ENCODE measurements around the gene VIM.

Gene VIM

GRCh38 chr10:17215782-17216122 lies 12.3 kb upstream of the VIM start:
- H3K27me3 ChIP-seq: no peaks in the 10 kb centered on the region
- H3K4me3 ChIP-seq (ENCODE audit: low read depth in 1 of 2, low read length in 1 of 2): peak overlapping the region; percentile 48 to 50
- no peaks in the 10 kb centered on the region for H3K36me3 ChIP-seq
- peak overlapping the region; percentile 93 for H3K27ac ChIP-seq
- peaks cover 67 to 68% of the 10 kb centered on the region in 2 experiments for H3K4me1 ChIP-seq (ENCODE audit: control insufficient read depth in 1 of 2, insufficient read depth in 1 of 2, low read depth in 1 of 2, low read length in 1 of 2)
- no peaks in the 10 kb centered on the region for H3K9me3 ChIP-seq
- no peak for TF ChIP-seq CTCF (IDR thresholded peaks at IDR 0.05)

- H3K9me3 ChIP-seq: no peaks in the 10 kb centered on the region
- TF ChIP-seq CTCF (IDR thresholded peaks at IDR 0.05): peak; percentile 12
- no peaks in the 10 kb centered on the region for H3K36me3 ChIP-seq
- peak overlapping the region; percentile 48 to 50 for H3K4me3 ChIP-seq (ENCODE audit: low read depth in 1 of 2, low read length in 1 of 2)
- peak overlapping the region; percentile 93 for H3K27ac ChIP-seq
- no peaks in the 10 kb centered on the region for H3K27me3 ChIP-seq
- H3K4me1 ChIP-seq (ENCODE audit: control insufficient read depth in 1 of 2, insufficient read depth in 1 of 2, low read depth in 1 of 2, low read length in 1 of 2): peaks cover 67 to 68% of the 10 kb centered on the region in 2 experiments
Observed at GRCh38 chr10:17216217-17216900, 11.7 kb upstream of the VIM start.

GRCh38 chr10:17216901-17217395 lies 11.1 kb upstream of the VIM start:
- Histone ChIP-seq H3K4me3 (ENCODE audit: low read depth in 1 of 2, low read length in 1 of 2) (peak overlapping the region; percentile 48 to 50), H3K9me3 (no peaks in the 10 kb centered on the region), H3K27ac (peak overlapping the region; percentile 93), H3K36me3 (no peaks in the 10 kb centered on the region), H3K27me3 (no peaks in the 10 kb centered on the region), H3K4me1 (ENCODE audit: control insufficient read depth in 1 of 2, insufficient read depth in 1 of 2, low read depth in 1 of 2, low read length in 1 of 2) (peaks cover 64 to 65% of the 10 kb centered on the region in 2 experiments)
- no peak for TF ChIP-seq CTCF (IDR thresholded peaks at IDR 0.05)

- H3K27ac ChIP-seq: peak overlapping the region; percentile 93
- no peaks in the 10 kb centered on the region for H3K27me3 ChIP-seq
- peak overlapping the region in 1 of 2 experiments; percentile 50 for H3K4me3 ChIP-seq (ENCODE audit: low read depth in 1 of 2, low read length in 1 of 2)
- peaks cover 57% of the 10 kb centered on the region in 2 experiments for H3K4me1 ChIP-seq (ENCODE audit: control insufficient read depth in 1 of 2, insufficient read depth in 1 of 2, low read depth in 1 of 2, low read length in 1 of 2)
- TF ChIP-seq CTCF (IDR thresholded peaks at IDR 0.05): no peak
- H3K36me3 ChIP-seq: no peaks in the 10 kb centered on the region
- no peaks in the 10 kb centered on the region for H3K9me3 ChIP-seq
Observed at GRCh38 chr10:17217631-17218232, 10.3 kb upstream of the VIM start.

GRCh38 chr10:17219024-17219423 lies 9.0 kb upstream of the VIM start:
- H3K36me3 ChIP-seq: no peaks in the 10 kb centered on the region
- TF ChIP-seq CTCF (IDR thresholded peaks at IDR 0.05): no peak
- no peak overlapping the region for H3K4me3 ChIP-seq (ENCODE audit: low read depth in 1 of 2, low read length in 1 of 2)
- peaks cover 44% of the 10 kb centered on the region in 2 experiments for H3K4me1 ChIP-seq (ENCODE audit: control insufficient read depth in 1 of 2, insufficient read depth in 1 of 2, low read depth in 1 of 2, low read length in 1 of 2)
- H3K27me3 ChIP-seq: no peaks in the 10 kb centered on the region
- H3K9me3 ChIP-seq: no peaks in the 10 kb centered on the region
- no peak overlapping the region for H3K27ac ChIP-seq

Measured in neutrophil (primary cell).